Measurements from ENCODE around the gene SLC22A13. TPM values are rescaled to one million over a fixed set of nuclear protein-coding genes. Genes with fewer than 3 reads are reported as not detected.
"Not testable (repeated sequence)": the region's sequence is repeated elsewhere in the genome, so short reads cannot be mapped to it uniquely, and the experiment has no call there.

Gene SLC22A13
- total RNA-seq, 1 donor from 2014 or later, result 0.78 TPM

- intact Hi-C loops (cut with micrococcal nuclease), result no loop called here
These were observed 31.9 kb downstream of the SLC22A13 start for GRCh38 chr3:38297537-38297936.

- intact Hi-C loops (cut with micrococcal nuclease), result loop anchor here (1.0 kb wide), 1 partner anchor 180 kb away; no protein-coding TSS in a partner anchor
These were observed 32.5 kb downstream of the SLC22A13 start for GRCh38 chr3:38297947-38298711.

- intact Hi-C loops (cut with micrococcal nuclease), result no loop called here
These were observed 41.3 kb downstream of the SLC22A13 start for GRCh38 chr3:38306941-38307340.

GRCh38 chr3:38307599-38307998 lies 42.0 kb downstream of the SLC22A13 start:
- intact Hi-C loops (cut with micrococcal nuclease), result no loop called here

GRCh38 chr3:38308456-38308855 lies 42.8 kb downstream of the SLC22A13 start:
- intact Hi-C loops (cut with micrococcal nuclease), result no loop called here

GRCh38 chr3:38311476-38311875 lies 45.9 kb downstream of the SLC22A13 start:
- intact Hi-C loops (cut with micrococcal nuclease), result no loop called here

- intact Hi-C loops (cut with micrococcal nuclease), result no loop called here
These were observed 46.3 kb downstream of the SLC22A13 start for GRCh38 chr3:38311941-38312340.

GRCh38 chr3:38312356-38312755 lies 46.7 kb downstream of the SLC22A13 start:
- intact Hi-C loops (cut with micrococcal nuclease), result no loop called here

- intact Hi-C loops (cut with micrococcal nuclease), result no loop called here
These were observed 47.7 kb downstream of the SLC22A13 start for GRCh38 chr3:38313263-38313662.

- intact Hi-C loops (cut with micrococcal nuclease), result no loop called here
These were observed 48.1 kb downstream of the SLC22A13 start for GRCh38 chr3:38313695-38314094.

GRCh38 chr3:38314112-38314763 lies 48.6 kb downstream of the SLC22A13 start:
- intact Hi-C loops (cut with micrococcal nuclease), result no loop called here

- intact Hi-C loops (cut with micrococcal nuclease), result no loop called here
These were observed 49.3 kb downstream of the SLC22A13 start for GRCh38 chr3:38314764-38315487.

- intact Hi-C loops (cut with micrococcal nuclease), result no loop called here
These were observed 50.0 kb downstream of the SLC22A13 start for GRCh38 chr3:38315488-38316230.

GRCh38 chr3:38316356-38317191 lies 51.0 kb downstream of the SLC22A13 start:
- intact Hi-C loops (cut with micrococcal nuclease), result no loop called here

- intact Hi-C loops (cut with micrococcal nuclease), result no loop called here
These were observed 51.7 kb downstream of the SLC22A13 start for GRCh38 chr3:38317192-38317759.

- intact Hi-C loops (cut with micrococcal nuclease), result no loop called here
These were observed 53.4 kb downstream of the SLC22A13 start for GRCh38 chr3:38318766-38319671.

GRCh38 chr3:38320638-38321037 lies 55.0 kb downstream of the SLC22A13 start:
- intact Hi-C loops (cut with micrococcal nuclease), result not testable (repeated sequence)

- intact Hi-C loops (cut with micrococcal nuclease), result no loop called here
These were observed 57.4 kb downstream of the SLC22A13 start for GRCh38 chr3:38323060-38323459.

- intact Hi-C loops (cut with micrococcal nuclease), result no loop called here
These were observed 59.6 kb downstream of the SLC22A13 start for GRCh38 chr3:38325256-38325655.

All from T-helper 1 cell treated with Interleukin-12 subunit alpha and Interleukin-12 subunit beta and Interleukin-4 antibody, amounts not matched to agents 30 ng/mL and 1 ng/mL, for 36 hours (primary cell).